K562 (cell line): ENCODE data around the gene ZNF346. TPM values are rescaled to one million over a fixed set of nuclear protein-coding genes. Genes with fewer than 3 reads are reported as not detected.

ENCODE experiments used
- ATAC-seq: fragments of 200-7000 bp; cut with Tn5 transposase; 3 replicates; pipeline ENCODE4 v1.9.1; 2020; ENCODE audit warnings: moderate library complexity
- BruUV-seq: library from RNA; stranded (reverse); fragments of 400-500 nt; replicated peaks from 2 replicates; lab custom pipeline; 2021; lab: Mats Ljungman, UMichigan
- CTCF ChIA-PET: fragments of 300-600 bp; formaldehyde crosslinking; extraction: SDS; loops from one replicate; lab custom pipeline; 2021; ENCODE audit warnings: low intra/inter-chr PET ratio; lab: Yijun Ruan, JAX
- POLR2A ChIA-PET: fragments of 300-600, 350-650 bp; sonication (Branson Sonifier 250); formaldehyde crosslinking; extraction: SDS; loops from one replicate; lab custom pipeline; 2021; ENCODE audit warnings: antibody characterized with exemption, inconsistent platforms; lab: Yijun Ruan, JAX
- DNase-seq, 4 experiments: peaks; one replicate each; pipeline versions ENCODE4 v3.0.0 to v3.0.0-alpha.2; 2011 to 2018; ENCODE audit warnings: low spot score in 3 of 4, mixed read lengths in 3 of 4; ENCODE audit errors: extremely low read depth in 1 of 4
- FAIRE-seq: peaks from 2 replicates; lab custom pipeline; 2011; peaks lifted over from hg19 to GRCh38; lab: Jason Lieb, UNC
- H2AFZ ChIP-seq: 2 replicates; pipeline ENCODE4 v1.6.0; 2011; ENCODE audit warnings: low read depth, low read length, control low read depth, inconsistent platforms
- H3K27ac ChIP-seq: fragments of 200-600 bp; 3 replicates; pipeline ENCODE4 v1.8.0; 2011; ENCODE audit warnings: low read depth, mild to moderate bottlenecking, control low read depth, inconsistent platforms, low read length, moderate library complexity, mixed read lengths; ENCODE audit errors: extremely low read depth
- H3K27me3 ChIP-seq, 2 experiments: fragments of 300-600 bp in 1 of 2; 2 replicates in 1 of 2; 3 replicates in 1 of 2; pipeline versions ENCODE4 v1.6.0 to v1.8.0; 2011; ENCODE audit warnings: inconsistent platforms in 2 of 2, low read length in 2 of 2, mild to moderate bottlenecking in 1 of 2, mixed read lengths in 1 of 2, moderate library complexity in 1 of 2; ENCODE audit not compliant: control insufficient read depth in 2 of 2, insufficient read depth in 2 of 2
- H3K36me3 ChIP-seq: fragments of 300-600 bp; 3 replicates; pipeline ENCODE4 v1.8.0; 2011; ENCODE audit warnings: mild to moderate bottlenecking, low read length, inconsistent platforms; ENCODE audit not compliant: control insufficient read depth, insufficient read depth
- H3K4me1 ChIP-seq, 2 experiments: fragments of 200-600 bp in 1 of 2; replicated peaks in 1 of 2; 2 replicates in 1 of 2; 3 replicates in 1 of 2; pipeline versions ENCODE4 v1.5.1 to v1.8.0; 2011; ENCODE audit warnings: inconsistent platforms in 2 of 2, low read length in 2 of 2, mild to moderate bottlenecking in 1 of 2, mixed read lengths in 1 of 2, moderate library complexity in 1 of 2; ENCODE audit not compliant: control insufficient read depth in 2 of 2, insufficient read depth in 2 of 2
- H3K4me2 ChIP-seq: 2 replicates; pipeline ENCODE4 v1.6.1; 2011; ENCODE audit warnings: low read length, control low read depth, inconsistent platforms, mixed read lengths; ENCODE audit not compliant: insufficient read depth
- H3K4me3 ChIP-seq: fragments of 200-600 bp; sonication (generic), shearing (Covaris generic); 2 replicates; pipeline ENCODE4 v1.5.1; 2016; ENCODE audit warnings: control low read depth, inconsistent platforms
- H3K79me2 ChIP-seq: fragments of 200-600 bp; 3 replicates; pipeline ENCODE4 v1.8.0; 2011; ENCODE audit warnings: low read length, inconsistent platforms; ENCODE audit not compliant: control insufficient read depth, insufficient read depth
- H3K9ac ChIP-seq, 2 experiments: 2 replicates each; pipeline versions ENCODE4 v1.6.0 to v1.6.1; 2011; ENCODE audit warnings: low read depth in 2 of 2, low read length in 2 of 2, control low read depth in 1 of 2, inconsistent platforms in 1 of 2, mild to moderate bottlenecking in 1 of 2, mixed read lengths in 1 of 2; ENCODE audit not compliant: insufficient read depth in 1 of 2
- H3K9me1 ChIP-seq: one replicate; pipeline ENCODE4 v1.6.0; 2011; ENCODE audit warnings: inconsistent platforms, mild to moderate bottlenecking, low read length, moderate library complexity; ENCODE audit not compliant: control insufficient read depth, insufficient read depth
- H3K9me3 ChIP-seq: replicated peaks from 2 replicates; pipeline ENCODE4 v1.5.1; 2011; ENCODE audit warnings: low read depth, low read length, inconsistent platforms; ENCODE audit not compliant: control insufficient read depth, insufficient read depth
- H4K20me1 ChIP-seq: replicated peaks from 2 replicates; pipeline ENCODE4 v1.6.1; 2011; ENCODE audit warnings: low read length, inconsistent platforms, mixed read lengths; ENCODE audit not compliant: control insufficient read depth, insufficient read depth
- CTBP1 ChIP-seq: fragments of 450-650 bp; IDR thresholded peaks from 2 replicates; pipeline ENCODE4 v1.6.1; 2016; ENCODE audit warnings: borderline replicate concordance
- FOS ChIP-seq: IDR thresholded peaks from 3 replicates; pipeline ENCODE4 v1.6.1; 2011; ENCODE audit not compliant: insufficient read length; ENCODE audit errors: extremely low read depth
- GABPA ChIP-seq: fragments of 200-800 bp; sonication (Bioruptor generic); conservative IDR thresholded peaks from 2 replicates; pipeline ENCODE4 v1.6.1; 2016; ENCODE audit warnings: low read depth, missing genetic modification characterization, missing compliant biosample characterization
- GTF2E2 ChIP-seq: fragments of 200-800 bp; sonication (Bioruptor generic); IDR thresholded peaks from 2 replicates; pipeline ENCODE4 v1.6.1; 2016; ENCODE audit warnings: missing genetic modification characterization, missing compliant biosample characterization
- GTF2F1 ChIP-seq: IDR thresholded peaks from 2 replicates; pipeline ENCODE4 v1.6.1; 2011; ENCODE audit warnings: low read depth, low read length, improper control_type of control experiment
- HDAC6 ChIP-seq: IDR thresholded peaks from 2 replicates; pipeline ENCODE4 v1.6.1; 2012; ENCODE audit warnings: low read depth, mild to moderate bottlenecking, control low read depth, inconsistent platforms, low read length, moderate library complexity
- KHSRP ChIP-seq: fragments of 450-650 bp; IDR thresholded peaks from 2 replicates; pipeline ENCODE4 v1.6.1; 2017
- NUFIP1 ChIP-seq: fragments of 450-650 bp; IDR thresholded peaks from 2 replicates; pipeline ENCODE4 v1.6.1; 2018; ENCODE audit not compliant: partially characterized antibody
- SMARCC2 ChIP-seq: fragments of 450-650 bp; IDR thresholded peaks from 2 replicates; pipeline ENCODE4 v1.6.1; 2017; ENCODE audit warnings: antibody characterized with exemption, moderate library complexity, mild to moderate bottlenecking, low read depth
- ZNF586 ChIP-seq: fragments of 450-650 bp; formaldehyde crosslinking; conservative IDR thresholded peaks from 2 replicates; pipeline ENCODE4 v1.4.0; 2020; ENCODE audit warnings: mild to moderate bottlenecking, moderate library complexity
- ZNF644 ChIP-seq: fragments of 200-800 bp; sonication (Bioruptor generic); IDR thresholded peaks from 2 replicates; pipeline ENCODE4 v1.6.1; 2016; ENCODE audit warnings: low read depth, missing genetic modification characterization, missing compliant biosample characterization
- ZNF75A ChIP-seq: fragments of 450-650 bp; formaldehyde crosslinking; IDR thresholded peaks from 2 replicates; pipeline ENCODE4 v1.4.0; 2020; ENCODE audit warnings: mild to moderate bottlenecking
- WGBS: fragments of 100-300 bp; shearing (Covaris generic); methylation state at CpG from one replicate; pipeline ENCODE4 v1.1.6; 2016; ENCODE audit warnings: low coverage, mixed read lengths; ENCODE audit not compliant: insufficient coverage; ENCODE audit errors: missing lambda C conversion rate; 5-methylcytosine and 5-hydroxymethylcytosine counted together
- in situ Hi-C: fragments of 300-500 bp; cut with MboI; formaldehyde crosslinking; loops from 4 replicates; pipeline ENCODE4 v1.15.0; 2018; ENCODE audit warnings: inconsistent platforms, mixed read lengths
- intact Hi-C: fragments of 100-400 bp; cut with micrococcal nuclease; formaldehyde crosslinking; loops from 2 replicates; pipeline ENCODE4 v1.14.2; 2022
- polyA plus RNA-seq, 8 experiments: library from polyadenylated mRNA; depleted of rRNA in 4 of 8; stranded (reverse) in 5 of 8; unstranded in 3 of 8; fragments of >200 nt; fragmentation: Nextera tagmentation in 2 of 8; fragmentation: Illumina TruSeq in 1 of 8; extraction: Ambion mirVana in 2 of 8; extraction: Trizol in 1 of 8; gene quantifications; 2 replicates each; pipeline versions ENCODE4 v1.2.1 to v1.2.3, GENCODE V29; 2011 to 2014; ENCODE audit warnings: inconsistent platforms in 1 of 8, missing spikeins in 1 of 8
- total RNA-seq, 7 experiments: library from RNA; depleted of rRNA in 6 of 7; stranded (reverse); fragments of >200 nt in 6 of 7; fragmentation: Illumina TruSeq in 2 of 7; extraction: Trizol in 2 of 7; gene quantifications; 2 replicates each; pipeline versions ENCODE4 v1.2.1 to v1.2.3, GENCODE V29; 2011 to 2021; ENCODE audit warnings: low replicate concordance in 1 of 7
- TF ChIP-seq, protein P1 (sequence below): sonication (generic); formaldehyde crosslinking; IDR thresholded peaks from 2 replicates; pipeline ENCODE4 v1.9.0; 2022; ENCODE audit warnings: mild to moderate bottlenecking, missing genetic modification reagents
- TF ChIP-seq, protein P2 (sequence below), 2 experiments: IDR thresholded peaks; 2 replicates each; pipeline ENCODE4 v1.6.1; 2011; ENCODE audit warnings: borderline replicate concordance in 1 of 2, control low read depth in 1 of 2, low read depth in 1 of 2, low read length in 1 of 2, mild to moderate bottlenecking in 1 of 2, mixed read lengths in 1 of 2, moderate library complexity in 1 of 2; ENCODE audit not compliant: insufficient read depth in 1 of 2, insufficient read length in 1 of 2, poor library complexity in 1 of 2, severe bottlenecking in 1 of 2; ENCODE audit errors: extremely low read depth in 1 of 2
- TF ChIP-seq, protein P3 (sequence below): fragments of 250-450 bp; sonication (Bioruptor Pico); IDR thresholded peaks from 2 replicates; pipeline ENCODE4 v1.4.0; 2020; ENCODE audit warnings: mild to moderate bottlenecking, moderate library complexity
- TF ChIP-seq, protein P4 (sequence below): sonication (generic); formaldehyde crosslinking; IDR thresholded peaks from 2 replicates; pipeline ENCODE4 v1.8.1; 2022; ENCODE audit warnings: missing genetic modification reagents

Gene ZNF346
- total and polyA plus RNA-seq, 9 of the 15 experiments (the other 6 are each of a cell fraction or from before 2014, with no cell fraction given) = 5.0 to 25.1 (median 20.1) TPM

DNA sequence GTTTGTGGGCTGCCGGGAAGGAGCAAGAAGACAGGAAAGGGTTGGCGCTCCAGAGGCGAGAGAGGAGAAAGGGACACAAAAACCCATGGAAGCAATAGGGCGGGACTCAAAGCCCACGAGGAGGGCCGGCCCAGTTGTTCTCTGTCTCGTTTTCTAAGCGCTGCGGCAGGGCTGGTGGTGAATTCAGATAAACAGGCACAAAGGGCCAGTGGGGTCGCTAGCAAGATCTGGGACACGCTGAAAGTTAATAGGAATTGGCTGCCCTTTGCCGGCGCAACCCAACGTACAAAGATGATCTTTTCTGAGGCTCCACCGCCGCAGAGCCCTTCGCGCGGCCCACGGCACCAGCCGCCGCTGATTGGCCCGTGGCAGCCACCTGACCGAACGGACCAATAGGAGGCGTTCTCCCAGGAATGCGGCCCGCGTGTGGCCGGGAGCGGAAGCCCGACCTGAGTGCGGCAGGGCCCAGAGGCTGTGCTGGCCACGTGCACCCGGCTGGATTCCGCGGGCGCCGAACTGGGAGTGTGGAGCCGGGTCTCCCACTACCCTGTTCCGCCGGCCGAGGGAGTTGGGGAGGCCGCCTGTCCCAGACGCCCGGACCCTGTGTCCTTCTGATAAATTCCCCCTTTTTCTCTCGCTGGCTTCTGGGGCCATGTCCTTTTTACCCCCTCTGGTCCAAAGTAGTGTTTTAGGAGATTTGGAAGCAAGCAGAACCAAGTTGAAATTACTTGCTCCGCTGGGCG, 94.3 kb downstream of the ZNF346 start:
- peak overlapping the region; percentile 84 for H3K27ac ChIP-seq
- TSS peak; percentile 89 for BruUV-seq
- peaks cover 15% of the 10 kb centered on the region for H4K20me1 ChIP-seq
- intact Hi-C loops (loop anchor here (10.0 kb wide), 2 partner anchors 222 to 248 kb away; partner anchors contain the start of gene HK3), in situ Hi-C loops (loop anchor here (10.0 to 25.0 kb wide), 2 partner anchors 338 to 1380 kb away; no protein-coding TSS in a partner anchor)
- H3K27me3 ChIP-seq = no peaks in the 10 kb centered on the region
- peak; percentile 80 for FAIRE-seq
- WGBS = 21% methylated on average over 42 of the region's 49 CpGs
- H3K36me3 ChIP-seq = no peaks in the 10 kb centered on the region
- H3K9me3 ChIP-seq = no peaks in the 10 kb centered on the region
- no peaks in the 10 kb centered on the region for H3K79me2 ChIP-seq
- CTCF ChIA-PET = no interaction called here
- H3K4me1 ChIP-seq = peaks cover 15 to 29% of the 10 kb centered on the region in 2 experiments; a peak in 4 of 5 replicates
- no peaks in the 10 kb centered on the region for H3K9me1 ChIP-seq
- H3K4me2 ChIP-seq = peak overlapping the region; percentile 70; the same call in 1 of the 2 replicates
- POLR2A ChIA-PET = interaction anchor here (1.1 kb wide), 1 partner anchor 19 kb away, joined by 3 read pairs; no protein-coding TSS in a partner anchor
- ATAC-seq = peak; percentile 95
- peak overlapping the region; percentile 93 for H2AFZ ChIP-seq
- peak overlapping the region; percentile 76 to 78 for H3K9ac ChIP-seq
- peak; percentile 93 to 98 (median 98) for DNase-seq
- H3K4me3 ChIP-seq = no peak overlapping the region
- TF ChIP-seq NUFIP1 (no peak), GTF2E2 (0 out of 2 replicates have a peak, but pooled peaks have one; percentile 11), ZNF644 (peak; percentile 52; the same call in 1 of the 2 replicates), FOS (peak; percentile 89), HDAC6 (no peak), GTF2F1 (no peak), KHSRP (no peak), GABPA (tag) (peak; percentile 73), ZNF586 (CRISPR knock-in tag) (0 out of 2 replicates have a peak, but pooled peaks have one; percentile 28), CTBP1 (0 out of 2 replicates have a peak, but pooled peaks have one; percentile 37), SMARCC2 (no peak), ZNF75A (0 out of 2 replicates have a peak, but pooled peaks have one; percentile 33)
- TF ChIP-seq, protein P1, sequence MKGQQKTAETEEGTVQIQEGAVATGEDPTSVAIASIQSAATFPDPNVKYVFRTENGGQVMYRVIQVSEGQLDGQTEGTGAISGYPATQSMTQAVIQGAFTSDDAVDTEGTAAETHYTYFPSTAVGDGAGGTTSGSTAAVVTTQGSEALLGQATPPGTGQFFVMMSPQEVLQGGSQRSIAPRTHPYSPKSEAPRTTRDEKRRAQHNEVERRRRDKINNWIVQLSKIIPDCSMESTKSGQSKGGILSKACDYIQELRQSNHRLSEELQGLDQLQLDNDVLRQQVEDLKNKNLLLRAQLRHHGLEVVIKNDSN (CRISPR knock-in tag) = peak; percentile 98
- TF ChIP-seq, protein P2, sequence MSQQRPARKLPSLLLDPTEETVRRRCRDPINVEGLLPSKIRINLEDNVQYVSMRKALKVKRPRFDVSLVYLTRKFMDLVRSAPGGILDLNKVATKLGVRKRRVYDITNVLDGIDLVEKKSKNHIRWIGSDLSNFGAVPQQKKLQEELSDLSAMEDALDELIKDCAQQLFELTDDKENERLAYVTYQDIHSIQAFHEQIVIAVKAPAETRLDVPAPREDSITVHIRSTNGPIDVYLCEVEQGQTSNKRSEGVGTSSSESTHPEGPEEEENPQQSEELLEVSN (IDR thresholded peaks at IDR 0.05; ENCODE audit: borderline replicate concordance in 1 of 2, extremely low read depth in 1 of 2, insufficient read depth in 1 of 2, insufficient read length in 1 of 2, low read depth in 1 of 2, low read length in 1 of 2, poor library complexity in 1 of 2, severe bottlenecking in 1 of 2) = peak; percentile 98 to 99
- TF ChIP-seq, protein P3, sequence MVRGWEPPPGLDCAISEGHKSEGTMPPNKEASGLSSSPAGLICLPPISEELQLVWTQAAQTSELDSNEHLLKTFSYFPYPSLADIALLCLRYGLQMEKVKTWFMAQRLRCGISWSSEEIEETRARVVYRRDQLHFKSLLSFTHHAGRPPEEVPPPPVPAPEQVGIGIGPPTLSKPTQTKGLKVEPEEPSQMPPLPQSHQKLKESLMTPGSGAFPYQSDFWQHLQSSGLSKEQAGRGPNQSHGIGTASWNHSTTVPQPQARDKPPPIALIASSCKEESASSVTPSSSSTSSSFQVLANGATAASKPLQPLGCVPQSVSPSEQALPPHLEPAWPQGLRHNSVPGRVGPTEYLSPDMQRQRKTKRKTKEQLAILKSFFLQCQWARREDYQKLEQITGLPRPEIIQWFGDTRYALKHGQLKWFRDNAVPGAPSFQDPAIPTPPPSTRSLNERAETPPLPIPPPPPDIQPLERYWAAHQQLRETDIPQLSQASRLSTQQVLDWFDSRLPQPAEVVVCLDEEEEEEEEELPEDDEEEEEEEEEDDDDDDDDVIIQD (CRISPR knock-in tag) = 0 out of 2 replicates have a peak, but pooled peaks have one; percentile 12
- TF ChIP-seq, protein P4, sequence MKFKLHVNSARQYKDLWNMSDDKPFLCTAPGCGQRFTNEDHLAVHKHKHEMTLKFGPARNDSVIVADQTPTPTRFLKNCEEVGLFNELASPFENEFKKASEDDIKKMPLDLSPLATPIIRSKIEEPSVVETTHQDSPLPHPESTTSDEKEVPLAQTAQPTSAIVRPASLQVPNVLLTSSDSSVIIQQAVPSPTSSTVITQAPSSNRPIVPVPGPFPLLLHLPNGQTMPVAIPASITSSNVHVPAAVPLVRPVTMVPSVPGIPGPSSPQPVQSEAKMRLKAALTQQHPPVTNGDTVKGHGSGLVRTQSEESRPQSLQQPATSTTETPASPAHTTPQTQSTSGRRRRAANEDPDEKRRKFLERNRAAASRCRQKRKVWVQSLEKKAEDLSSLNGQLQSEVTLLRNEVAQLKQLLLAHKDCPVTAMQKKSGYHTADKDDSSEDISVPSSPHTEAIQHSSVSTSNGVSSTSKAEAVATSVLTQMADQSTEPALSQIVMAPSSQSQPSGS (CRISPR knock-in tag) = peak; percentile 85; the same call in 1 of the 2 replicates
